Gastroesophageal sphincter (tissue), 3 donors: Measurements from ENCODE around the gene CDK8.

Source experiments
- CTCF ChIP-seq, 4 experiments: fragments of 200-600 bp in 2 of 4; fragments of 450-650 bp in 2 of 4; sonication (generic) in 1 of 4; IDR thresholded peaks; one replicate each; pipeline ENCODE4 v1.5.1; 2017 to 2019; ENCODE audit warnings: antibody characterized with exemption in 4 of 4, mild to moderate bottlenecking in 2 of 4, moderate library complexity in 2 of 4
- EP300 ChIP-seq: sonication (generic); formaldehyde crosslinking; IDR thresholded peaks from one replicate; pipeline ENCODE4 v1.6.1; 2017; ENCODE audit warnings: antibody characterized with exemption, mild to moderate bottlenecking
- POLR2A ChIP-seq, 2 donors: fragments of 450-650 bp; IDR thresholded peaks; one replicate each; pipeline ENCODE4 v1.6.1; 2017; ENCODE audit warnings: antibody characterized with exemption in 2 of 2, mild to moderate bottlenecking in 2 of 2, moderate library complexity in 1 of 2
- POLR2AphosphoS5 ChIP-seq: sonication (generic); formaldehyde crosslinking; IDR thresholded peaks from one replicate; pipeline ENCODE4 v1.6.1; 2017; ENCODE audit warnings: antibody characterized with exemption

GRCh38 chr13:26266311-26266710, 12.4 kb downstream of the CDK8 start:
- TF ChIP-seq CTCF (IDR thresholded peaks at IDR 0.05) = no peak
- TF ChIP-seq POLR2A (IDR thresholded peaks at IDR 0.05) = no peak
- TF ChIP-seq EP300 = no peak
- TF ChIP-seq POLR2AphosphoS5 = no peak
